ENCODE results near the gene APBA2.
"Not testable (repeated sequence)": the region's sequence is repeated elsewhere in the genome, so short reads cannot be mapped to it uniquely, and the experiment has no call there.

APBA2 gene

GRCh38 chr15:28996953-28997352 is 111.2 kb downstream of the APBA2 start:
- in situ Hi-C loops (cut with HindIII; ENCODE audit: low pct_ligation_motif_present, low pct_unique_long_range_greater_than_20kb, low sequenced_read_pairs) = no loop called here

GRCh38 chr15:28997791-28998190 is 112.0 kb downstream of the APBA2 start:
- in situ Hi-C loops (cut with HindIII; ENCODE audit: low pct_ligation_motif_present, low pct_unique_long_range_greater_than_20kb, low sequenced_read_pairs) = no loop called here

More at GRCh38 chr15:28996953-28997352, 111.2 kb downstream of the APBA2 start:
- DNase-seq = no peak

GRCh38 chr15:28998511-28998910 is 112.7 kb downstream of the APBA2 start:
- in situ Hi-C loops (cut with HindIII; ENCODE audit: low pct_ligation_motif_present, low pct_unique_long_range_greater_than_20kb, low sequenced_read_pairs) = no loop called here

More at GRCh38 chr15:28997791-28998190, 112.0 kb downstream of the APBA2 start:
- no peak for DNase-seq

GRCh38 chr15:29003191-29003839 is 117.5 kb downstream of the APBA2 start:
- in situ Hi-C loops (cut with HindIII; ENCODE audit: low pct_ligation_motif_present, low pct_unique_long_range_greater_than_20kb, low sequenced_read_pairs) = no loop called here

More at GRCh38 chr15:28998511-28998910, 112.7 kb downstream of the APBA2 start:
- no peak for DNase-seq

GRCh38 chr15:29003840-29004233 is 118.1 kb downstream of the APBA2 start:
- no peak for DNase-seq
- in situ Hi-C loops (cut with HindIII; ENCODE audit: low pct_ligation_motif_present, low pct_unique_long_range_greater_than_20kb, low sequenced_read_pairs) = no loop called here

More at GRCh38 chr15:29003191-29003839, 117.5 kb downstream of the APBA2 start:
- no peak for DNase-seq

- in situ Hi-C loops (cut with HindIII; ENCODE audit: low pct_ligation_motif_present, low pct_unique_long_range_greater_than_20kb, low sequenced_read_pairs) = no loop called here
- no peak for DNase-seq
These were observed 120.2 kb downstream of the APBA2 start for GRCh38 chr15:29005931-29006330.

GRCh38 chr15:29008846-29009245 is 123.1 kb downstream of the APBA2 start:
- no peak for DNase-seq
- in situ Hi-C loops (cut with HindIII; ENCODE audit: low pct_ligation_motif_present, low pct_unique_long_range_greater_than_20kb, low sequenced_read_pairs) = no loop called here

GRCh38 chr15:29012097-29012496 is 126.3 kb downstream of the APBA2 start:
- in situ Hi-C loops (cut with HindIII; ENCODE audit: low pct_ligation_motif_present, low pct_unique_long_range_greater_than_20kb, low sequenced_read_pairs) = no loop called here

GRCh38 chr15:29014493-29014892 is 128.7 kb downstream of the APBA2 start:
- DNase-seq = no peak
- in situ Hi-C loops (cut with HindIII; ENCODE audit: low pct_ligation_motif_present, low pct_unique_long_range_greater_than_20kb, low sequenced_read_pairs) = no loop called here

More at GRCh38 chr15:29012097-29012496, 126.3 kb downstream of the APBA2 start:
- no peak for DNase-seq

- in situ Hi-C loops (cut with HindIII; ENCODE audit: low pct_ligation_motif_present, low pct_unique_long_range_greater_than_20kb, low sequenced_read_pairs) = no loop called here
- no peak for DNase-seq
These were observed 130.7 kb downstream of the APBA2 start for GRCh38 chr15:29016518-29016917.

GRCh38 chr15:29018120-29018805 is 132.5 kb downstream of the APBA2 start:
- DNase-seq = no peak

GRCh38 chr15:29018995-29019976 is 133.5 kb downstream of the APBA2 start:
- in situ Hi-C loops (cut with HindIII; ENCODE audit: low pct_ligation_motif_present, low pct_unique_long_range_greater_than_20kb, low sequenced_read_pairs) = no loop called here
- no peak for DNase-seq

More at GRCh38 chr15:29018120-29018805, 132.5 kb downstream of the APBA2 start:
- in situ Hi-C loops (cut with HindIII; ENCODE audit: low pct_ligation_motif_present, low pct_unique_long_range_greater_than_20kb, low sequenced_read_pairs) = no loop called here

GRCh38 chr15:29021857-29022256 is 136.1 kb downstream of the APBA2 start:
- no peak for DNase-seq
- in situ Hi-C loops (cut with HindIII; ENCODE audit: low pct_ligation_motif_present, low pct_unique_long_range_greater_than_20kb, low sequenced_read_pairs) = no loop called here

GRCh38 chr15:29024662-29025061 is 138.9 kb downstream of the APBA2 start:
- in situ Hi-C loops (cut with HindIII; ENCODE audit: low pct_ligation_motif_present, low pct_unique_long_range_greater_than_20kb, low sequenced_read_pairs) = no loop called here
- DNase-seq = no peak

- in situ Hi-C loops (cut with HindIII; ENCODE audit: low pct_ligation_motif_present, low pct_unique_long_range_greater_than_20kb, low sequenced_read_pairs); DNase-seq: not testable (repeated sequence)
These were observed 139.6 kb downstream of the APBA2 start for GRCh38 chr15:29025411-29025810.

- in situ Hi-C loops (cut with HindIII; ENCODE audit: low pct_ligation_motif_present, low pct_unique_long_range_greater_than_20kb, low sequenced_read_pairs); DNase-seq: not testable (repeated sequence)
These were observed 142.4 kb downstream of the APBA2 start for GRCh38 chr15:29028158-29028557.

GRCh38 chr15:29029651-29030195 is 143.9 kb downstream of the APBA2 start:
- DNase-seq = no peak
- in situ Hi-C loops (cut with HindIII; ENCODE audit: low pct_ligation_motif_present, low pct_unique_long_range_greater_than_20kb, low sequenced_read_pairs) = no loop called here

- in situ Hi-C loops (cut with HindIII; ENCODE audit: low pct_ligation_motif_present, low pct_unique_long_range_greater_than_20kb, low sequenced_read_pairs) = no loop called here
These were observed 145.9 kb downstream of the APBA2 start for GRCh38 chr15:29031502-29032228.

More at GRCh38 chr15:29031502-29032228, 145.9 kb downstream of the APBA2 start:
- DNase-seq = no peak

Measured in ACHN (cell line).